Left ventricle myocardium inferior (tissue), 1 donor: ENCODE results near the gene TMEM92. TPM values are rescaled to one million over a fixed set of nuclear protein-coding genes. Genes with fewer than 3 reads are reported as not detected.

ENCODE experiments used
- DNase-seq: peaks from one replicate; pipeline ENCODE4 v3.0.0-alpha.2; 2020
- H3K27ac ChIP-seq: fragments of 200-600 bp; replicated peaks from 2 replicates; pipeline ENCODE4 v1.8.0; 2021
- H3K27me3 ChIP-seq: fragments of 200-600 bp; 2 replicates; pipeline ENCODE4 v1.8.0; 2021; ENCODE audit warnings: low read depth
- H3K36me3 ChIP-seq: fragments of 200-600 bp; 2 replicates; pipeline ENCODE4 v1.8.0; 2021
- H3K4me1 ChIP-seq: fragments of 200-600 bp; 2 replicates; pipeline ENCODE4 v1.8.0; 2021
- H3K4me3 ChIP-seq: fragments of 200-600 bp; 2 replicates; pipeline ENCODE4 v1.8.0; 2021; ENCODE audit warnings: mild to moderate bottlenecking, moderate library complexity
- H3K9me3 ChIP-seq: fragments of 200-600 bp; replicated peaks from 2 replicates; pipeline ENCODE4 v1.8.0; 2021
- intact Hi-C: fragments of 100-400 bp; cut with micrococcal nuclease; formaldehyde crosslinking; loops from one replicate; pipeline ENCODE4 v1.11.0; 2022
- total RNA-seq: library from RNA; stranded (reverse); fragmentation: NEBNext Ultra II Directional; extraction: Animal tissue kit (Norgen Biotek cat#: 25700); gene quantifications from one replicate; pipeline ENCODE4 v1.2.1, GENCODE V29; 2021
- TF ChIP-seq, protein P1 (sequence below): fragments of 200-600 bp; IDR thresholded peaks from 2 replicates; pipeline ENCODE4 v1.8.0; 2021; ENCODE audit warnings: antibody characterized with exemption, mild to moderate bottlenecking, borderline replicate concordance
- donor health status: DM: no; HTN: yes; CAD: no; lungs with severe emphysema.

The TMEM92 gene
- total RNA-seq, 1 donor from 2014 or later: not detected

DNA sequence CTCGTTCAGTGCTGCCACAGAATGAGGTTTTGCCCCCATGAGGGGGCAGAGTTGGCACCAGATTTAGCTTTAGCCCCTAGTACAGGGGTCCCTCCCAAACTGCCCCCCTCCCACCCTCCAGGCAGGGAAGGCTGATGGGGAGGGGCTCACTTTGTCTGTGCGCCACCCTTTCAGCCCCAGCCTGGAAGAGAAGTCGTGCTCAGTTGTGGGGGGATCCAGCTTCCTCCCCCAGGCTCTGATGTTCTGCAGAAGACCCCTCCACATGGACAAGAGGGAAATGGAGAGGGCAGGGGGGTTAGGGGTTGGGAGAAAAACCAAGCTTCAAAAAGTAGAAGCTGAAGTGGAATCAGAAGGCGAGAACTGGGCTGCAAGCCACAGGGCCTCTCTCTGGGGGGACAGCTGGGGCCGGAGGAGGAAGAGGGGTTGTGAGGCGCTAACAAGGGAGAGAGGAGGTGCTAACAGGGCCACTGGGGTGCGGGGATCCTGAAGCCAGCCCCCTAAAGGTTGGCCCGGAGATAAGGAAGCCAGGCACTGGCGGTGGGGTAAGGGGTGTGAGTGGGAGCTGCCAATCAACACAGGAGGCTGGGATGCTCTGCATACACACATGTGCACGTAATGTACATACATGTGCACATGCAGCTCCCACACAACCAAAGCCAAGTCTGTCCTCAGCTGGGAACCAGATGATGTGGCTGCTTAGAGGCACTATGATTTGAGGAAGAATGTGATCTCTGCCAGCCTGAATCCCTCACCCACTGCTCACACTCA lies 7.0 kb upstream of the TMEM92 start:
- TF ChIP-seq, protein P1, sequence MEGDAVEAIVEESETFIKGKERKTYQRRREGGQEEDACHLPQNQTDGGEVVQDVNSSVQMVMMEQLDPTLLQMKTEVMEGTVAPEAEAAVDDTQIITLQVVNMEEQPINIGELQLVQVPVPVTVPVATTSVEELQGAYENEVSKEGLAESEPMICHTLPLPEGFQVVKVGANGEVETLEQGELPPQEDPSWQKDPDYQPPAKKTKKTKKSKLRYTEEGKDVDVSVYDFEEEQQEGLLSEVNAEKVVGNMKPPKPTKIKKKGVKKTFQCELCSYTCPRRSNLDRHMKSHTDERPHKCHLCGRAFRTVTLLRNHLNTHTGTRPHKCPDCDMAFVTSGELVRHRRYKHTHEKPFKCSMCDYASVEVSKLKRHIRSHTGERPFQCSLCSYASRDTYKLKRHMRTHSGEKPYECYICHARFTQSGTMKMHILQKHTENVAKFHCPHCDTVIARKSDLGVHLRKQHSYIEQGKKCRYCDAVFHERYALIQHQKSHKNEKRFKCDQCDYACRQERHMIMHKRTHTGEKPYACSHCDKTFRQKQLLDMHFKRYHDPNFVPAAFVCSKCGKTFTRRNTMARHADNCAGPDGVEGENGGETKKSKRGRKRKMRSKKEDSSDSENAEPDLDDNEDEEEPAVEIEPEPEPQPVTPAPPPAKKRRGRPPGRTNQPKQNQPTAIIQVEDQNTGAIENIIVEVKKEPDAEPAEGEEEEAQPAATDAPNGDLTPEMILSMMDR: no peak
- H3K36me3 ChIP-seq: no peaks in the 10 kb centered on the region
- intact Hi-C loops: no loop called here
- H3K4me3 ChIP-seq: no peak overlapping the region
- no peak overlapping the region for H3K27ac ChIP-seq
- no peaks in the 10 kb centered on the region for H3K9me3 ChIP-seq
- no peak for DNase-seq
- H3K4me1 ChIP-seq: peaks cover 21% of the 10 kb centered on the region
- peaks cover 38% of the 10 kb centered on the region for H3K27me3 ChIP-seq

DNA sequence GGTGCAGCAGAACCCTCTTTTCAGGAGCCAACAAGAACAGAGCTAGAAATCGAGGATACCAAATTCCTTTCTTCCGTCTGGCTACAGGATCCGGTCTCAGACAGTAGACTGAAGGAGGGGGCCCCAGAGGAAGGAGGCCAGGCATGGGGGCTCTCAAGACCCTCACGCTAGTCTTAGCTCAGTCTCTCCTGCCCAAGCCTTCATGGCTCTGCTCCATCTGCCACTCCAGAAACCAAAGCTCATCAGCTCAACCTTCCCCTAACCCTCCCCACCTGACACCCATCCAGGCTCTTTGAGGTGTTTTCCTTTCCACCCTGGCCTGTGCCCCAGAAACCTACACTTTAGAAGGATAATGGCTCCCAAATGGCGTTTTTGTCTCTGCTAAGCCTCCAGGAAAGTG lies 6.2 kb upstream of the TMEM92 start:
- Histone ChIP-seq H3K27ac (no peak overlapping the region), H3K27me3 (peaks cover 38% of the 10 kb centered on the region), H3K9me3 (no peaks in the 10 kb centered on the region), H3K36me3 (no peaks in the 10 kb centered on the region), H3K4me1 (peaks cover 28% of the 10 kb centered on the region), H3K4me3 (no peak overlapping the region)
- TF ChIP-seq, protein P1: no peak
- intact Hi-C loops: no loop called here
- DNase-seq: no peak

DNA sequence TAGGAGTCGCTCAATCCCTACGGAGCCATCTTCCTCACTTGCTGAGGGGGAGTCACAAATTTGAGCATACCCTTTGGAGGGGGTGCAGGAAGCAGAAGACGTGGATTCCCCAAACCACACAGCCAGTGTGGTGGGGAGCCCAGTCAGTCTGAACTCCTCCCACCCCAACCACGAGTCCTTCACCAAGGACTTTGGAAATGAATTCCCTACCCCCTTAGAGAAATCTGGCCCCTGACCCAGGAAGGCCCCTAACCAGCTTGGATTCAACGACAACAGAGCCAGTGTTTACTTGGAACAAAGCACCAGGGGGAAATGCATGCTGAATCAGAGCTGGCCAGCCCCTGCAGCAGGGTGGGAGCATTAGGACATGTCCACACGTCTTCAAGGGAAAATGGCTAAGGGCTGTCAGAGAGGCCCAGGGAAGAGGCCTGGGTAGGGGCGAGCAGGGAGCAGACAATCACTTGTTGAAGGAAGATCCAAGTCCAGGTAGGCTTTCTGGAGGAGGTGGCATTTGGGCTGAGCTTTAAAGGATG lies 5.5 kb upstream of the TMEM92 start:
- Histone ChIP-seq H3K9me3 (no peaks in the 10 kb centered on the region), H3K36me3 (no peaks in the 10 kb centered on the region), H3K27me3 (peaks cover 38% of the 10 kb centered on the region), H3K4me3 (no peak overlapping the region), H3K4me1 (peaks cover 33% of the 10 kb centered on the region), H3K27ac (no peak overlapping the region)
- DNase-seq: no peak
- TF ChIP-seq, protein P1: no peak
- intact Hi-C loops: no loop called here

DNA sequence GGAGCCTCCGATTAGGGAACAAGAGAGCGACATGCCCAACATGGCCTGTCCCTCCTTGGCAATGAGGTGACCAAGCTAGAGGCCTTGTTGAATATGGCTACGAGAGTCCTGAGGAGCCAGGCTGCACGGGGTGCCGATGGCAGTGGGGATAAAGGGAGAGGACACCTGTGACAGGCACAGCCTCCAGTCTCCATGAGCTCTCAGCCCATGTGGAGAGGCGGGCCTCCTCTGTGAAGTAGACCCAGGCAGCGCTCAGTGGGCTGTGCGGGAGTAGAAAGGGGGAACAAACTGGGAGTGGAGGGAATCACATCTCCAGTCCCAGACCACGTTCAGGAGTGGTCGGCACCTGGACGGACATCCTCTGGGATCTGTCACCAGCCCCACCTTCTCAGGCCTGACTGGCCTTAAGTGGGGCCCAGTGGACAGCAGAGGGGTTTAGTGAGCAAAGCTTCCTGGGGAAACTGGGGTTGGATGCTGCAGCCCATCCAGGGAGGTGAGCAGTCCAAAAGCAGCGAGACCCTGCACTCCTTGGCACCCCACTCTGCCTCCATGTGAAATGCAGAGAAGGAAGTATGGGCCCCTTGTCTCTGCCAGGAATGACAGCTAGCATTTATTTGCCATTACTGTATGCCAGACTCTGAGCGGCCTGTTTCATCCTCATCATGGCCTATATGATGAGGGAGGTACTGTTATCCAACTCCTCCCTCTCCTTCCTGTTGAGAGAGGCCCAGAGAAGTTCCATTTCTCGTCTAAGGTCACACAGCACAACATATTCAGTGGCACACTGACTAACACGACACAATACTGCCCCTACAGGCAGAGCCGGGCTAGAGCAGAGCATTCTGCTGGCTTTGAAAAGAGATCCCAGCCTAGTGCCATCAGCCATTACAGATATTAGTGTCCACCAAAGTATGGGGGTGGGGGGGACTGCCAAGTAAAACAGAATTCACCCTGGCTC lies 4.5 kb upstream of the TMEM92 start:
- no peaks in the 10 kb centered on the region for H3K9me3 ChIP-seq
- H3K36me3 ChIP-seq: no peaks in the 10 kb centered on the region
- peaks cover 40% of the 10 kb centered on the region for H3K27me3 ChIP-seq
- TF ChIP-seq, protein P1: peak; percentile 75
- intact Hi-C loops: loop anchor here (5.0 kb wide), 1 partner anchor 67 kb away; the partner anchor contains the start of gene COL1A1
- peaks cover 33% of the 10 kb centered on the region for H3K4me1 ChIP-seq
- peak overlapping the region; percentile 62 for H3K27ac ChIP-seq
- no peak overlapping the region for H3K4me3 ChIP-seq
- DNase-seq: peak; percentile 68
